Measurements from ENCODE around the gene HOXC10.

HOXC10 gene

DNA sequence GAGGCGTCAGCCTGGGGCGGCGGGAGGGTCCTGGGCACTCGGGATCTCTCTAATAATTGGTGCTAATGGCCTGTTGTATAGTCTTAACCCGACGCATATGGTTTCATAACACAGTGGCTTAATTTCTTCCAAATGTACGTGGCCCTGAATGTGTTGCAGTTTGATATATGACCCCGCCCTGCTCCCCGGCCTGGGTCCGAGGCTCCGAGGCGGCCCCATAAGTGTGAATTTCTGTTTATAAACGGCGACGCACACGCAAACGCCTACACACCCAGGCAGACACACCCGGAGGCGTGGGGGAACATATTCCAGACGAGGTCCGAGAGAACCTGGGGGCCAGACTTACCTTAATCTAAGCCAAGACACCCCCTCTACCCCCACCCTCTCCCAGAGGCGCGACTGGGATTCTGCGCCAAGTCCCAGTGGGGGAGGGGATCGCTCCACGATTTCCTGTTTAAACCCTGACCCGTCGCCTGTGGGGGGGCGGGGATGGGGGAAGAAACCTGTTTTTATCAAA is 33.6 kb downstream of the HOXC10 start:
- Histone ChIP-seq H3K23ac (ENCODE audit: low read length) (no peak overlapping the region), H4K12ac (ENCODE audit: low read depth, low read length) (peak overlapping the region; percentile 6), H3K4me3 (ENCODE audit: low read depth, low read length) (peak overlapping the region; percentile 59), H2AK5ac (ENCODE audit: low read length) (no peak overlapping the region), H3K4me2 (ENCODE audit: low read length) (peak overlapping the region; percentile 78), H4K91ac (ENCODE audit: low read depth, low read length) (no peak overlapping the region), H2BK120ac (ENCODE audit: insufficient read depth, low read length, poor library complexity) (no peak overlapping the region), H3K14ac (ENCODE audit: low read length) (no peak overlapping the region), H3K9ac (ENCODE audit: low read length) (no peak overlapping the region), H3K4me1 (ENCODE audit: control insufficient read depth in 1 of 2, insufficient read depth in 2 of 2, low read length in 2 of 2) (peaks cover 4 to 7% of the 10 kb centered on the region in 2 experiments), H3K18ac (ENCODE audit: low read length) (no peak overlapping the region), H3K27me3 (ENCODE audit: insufficient read depth, low read length) (peaks cover 92% of the 10 kb centered on the region), H3K79me1 (ENCODE audit: low read length) (no peaks in the 10 kb centered on the region), H2BK5ac (ENCODE audit: low read depth, low read length, poor library complexity) (no peak overlapping the region), H3K4ac (ENCODE audit: low read depth, low read length) (no peak overlapping the region), H4K8ac (ENCODE audit: low read depth, low read length) (peak overlapping the region; percentile 70), H3K27ac (ENCODE audit: low read depth, low read length) (no peak overlapping the region), H3K36me3 (ENCODE audit: control insufficient read depth in 1 of 2, insufficient read depth in 2 of 2, low read length in 2 of 2) (no peaks in the 10 kb centered on the region), H2BK12ac (ENCODE audit: low read length) (no peak overlapping the region), H2AFZ (ENCODE audit: insufficient read depth, low read length, poor library complexity) (peak overlapping the region; percentile 38), H3K9me3 (ENCODE audit: insufficient read depth, low read depth, low read length) (peaks cover 6% of the 10 kb centered on the region), H3K79me2 (ENCODE audit: control insufficient read depth, insufficient read depth, low read length, poor library complexity) (no peaks in the 10 kb centered on the region)
- no CpG with 5 or more reads among the region's 29 CpGs for WGBS (ENCODE audit: extremely low coverage, insufficient coverage, insufficient read length)
- DNase-seq = no peak

DNA sequence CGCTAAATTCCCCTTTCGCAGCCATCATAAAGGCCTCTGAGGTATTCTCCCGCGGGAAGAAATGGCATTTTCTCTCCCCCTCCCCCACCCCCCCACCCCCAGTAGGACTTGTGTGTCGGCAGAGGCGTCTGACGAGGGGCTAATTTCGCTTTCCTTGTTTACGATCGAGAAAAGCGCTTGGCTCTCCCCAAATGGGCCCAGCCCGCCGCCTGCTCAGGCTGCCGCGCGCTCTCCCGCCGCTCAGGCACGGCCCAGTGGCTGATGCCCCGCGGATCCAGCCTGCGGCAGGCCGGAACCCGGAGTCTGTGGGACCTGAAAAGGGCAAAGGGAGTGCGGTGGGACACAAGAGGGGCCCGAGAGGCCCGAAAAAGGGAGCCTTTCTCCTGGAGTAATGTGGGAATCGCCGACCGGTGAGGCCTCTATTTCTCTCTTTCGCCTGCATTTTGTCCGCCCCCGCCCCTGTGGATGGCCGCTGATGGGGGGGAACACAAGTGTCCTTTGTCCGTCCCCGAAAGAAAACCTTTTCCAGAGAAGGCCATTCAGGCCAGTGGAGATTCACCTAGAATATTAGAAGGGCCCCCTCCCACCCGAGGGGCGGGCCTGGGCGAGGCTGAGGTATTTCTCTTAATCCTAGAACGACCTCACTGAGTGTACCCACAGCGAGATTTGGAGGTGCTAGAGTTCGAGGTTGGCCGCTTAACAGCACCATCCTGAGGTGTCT is 34.3 kb downstream of the HOXC10 start:
- WGBS (ENCODE audit: extremely low coverage, insufficient coverage, insufficient read length) = no CpG with 5 or more reads among the region's 43 CpGs

DNA sequence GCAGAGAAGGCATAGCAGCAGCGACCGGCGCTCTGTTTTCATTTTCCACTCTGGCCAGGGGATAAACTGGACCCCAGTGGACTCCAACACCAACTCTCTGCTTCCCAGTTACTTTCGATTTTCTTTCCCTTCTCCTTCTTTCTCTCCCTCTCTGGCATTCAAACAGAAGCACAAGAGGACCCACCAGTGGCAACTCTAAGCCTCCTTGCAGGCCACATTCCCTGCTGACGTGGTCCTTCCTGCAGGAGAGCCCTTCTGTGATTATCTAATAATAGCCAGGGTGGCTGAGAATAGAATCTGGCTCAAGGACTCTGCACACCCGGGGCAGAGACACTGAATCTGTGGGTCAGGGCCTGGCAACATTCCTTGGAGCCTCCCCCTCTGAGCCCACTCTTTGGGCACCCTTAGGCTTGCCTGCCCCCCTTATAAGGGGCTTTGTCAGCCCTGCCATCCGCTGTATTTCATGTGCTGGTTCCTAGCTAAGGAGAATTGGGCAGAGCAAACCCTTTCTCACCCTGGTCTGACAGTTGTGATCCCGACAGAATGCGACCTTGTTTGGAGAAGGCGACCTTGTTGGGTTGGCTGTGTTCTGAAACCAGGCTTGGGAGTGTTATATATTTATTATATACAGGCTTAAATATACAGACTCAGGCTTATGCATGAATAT is 35.1 kb downstream of the HOXC10 start:
- Histone ChIP-seq H3K14ac (ENCODE audit: low read length) (no peak overlapping the region), H2AFZ (ENCODE audit: insufficient read depth, low read length, poor library complexity) (no peak overlapping the region), H2BK5ac (ENCODE audit: low read depth, low read length, poor library complexity) (no peak overlapping the region), H3K4me1 (ENCODE audit: control insufficient read depth in 1 of 2, insufficient read depth in 2 of 2, low read length in 2 of 2) (peaks cover 4 to 7% of the 10 kb centered on the region in 2 experiments), H3K9me3 (ENCODE audit: insufficient read depth, low read depth, low read length) (peaks cover 5% of the 10 kb centered on the region), H3K27me3 (ENCODE audit: insufficient read depth, low read length) (peaks cover 92% of the 10 kb centered on the region), H3K4me2 (ENCODE audit: low read length) (no peak overlapping the region), H3K4ac (ENCODE audit: low read depth, low read length) (no peak overlapping the region), H3K9ac (ENCODE audit: low read length) (no peak overlapping the region), H2BK120ac (ENCODE audit: insufficient read depth, low read length, poor library complexity) (no peak overlapping the region), H4K91ac (ENCODE audit: low read depth, low read length) (no peak overlapping the region), H3K18ac (ENCODE audit: low read length) (no peak overlapping the region), H3K79me1 (ENCODE audit: low read length) (no peaks in the 10 kb centered on the region), H4K8ac (ENCODE audit: low read depth, low read length) (no peak overlapping the region), H4K12ac (ENCODE audit: low read depth, low read length) (no peak overlapping the region), H3K36me3 (ENCODE audit: control insufficient read depth in 1 of 2, insufficient read depth in 2 of 2, low read length in 2 of 2) (no peaks in the 10 kb centered on the region), H3K23ac (ENCODE audit: low read length) (no peak overlapping the region), H3K27ac (ENCODE audit: low read depth, low read length) (no peak overlapping the region), H3K79me2 (ENCODE audit: control insufficient read depth, insufficient read depth, low read length, poor library complexity) (no peaks in the 10 kb centered on the region), H2AK5ac (ENCODE audit: low read length) (no peak overlapping the region), H3K4me3 (ENCODE audit: low read depth, low read length) (no peak overlapping the region), H2BK12ac (ENCODE audit: low read length) (no peak overlapping the region)
- no peak for DNase-seq
- no CpG with 5 or more reads among the region's 10 CpGs for WGBS (ENCODE audit: extremely low coverage, insufficient coverage, insufficient read length)

More for the DNA sequence above, 34.3 kb downstream of the HOXC10 start:
- no peak overlapping the region for H3K23ac ChIP-seq (ENCODE audit: low read length)
- H3K36me3 ChIP-seq (ENCODE audit: control insufficient read depth in 1 of 2, insufficient read depth in 2 of 2, low read length in 2 of 2) = no peaks in the 10 kb centered on the region
- H2BK5ac ChIP-seq (ENCODE audit: low read depth, low read length, poor library complexity) = no peak overlapping the region
- H4K91ac ChIP-seq (ENCODE audit: low read depth, low read length) = no peak overlapping the region
- no peak overlapping the region for H3K14ac ChIP-seq (ENCODE audit: low read length)
- no peak overlapping the region for H2AFZ ChIP-seq (ENCODE audit: insufficient read depth, low read length, poor library complexity)
- H3K27me3 ChIP-seq (ENCODE audit: insufficient read depth, low read length) = peaks cover 93% of the 10 kb centered on the region
- no peak overlapping the region for H2BK12ac ChIP-seq (ENCODE audit: low read length)
- H3K4me1 ChIP-seq (ENCODE audit: control insufficient read depth in 1 of 2, insufficient read depth in 2 of 2, low read length in 2 of 2) = peaks cover 4 to 7% of the 10 kb centered on the region in 2 experiments
- no peak overlapping the region for H3K4ac ChIP-seq (ENCODE audit: low read depth, low read length)
- H3K79me1 ChIP-seq (ENCODE audit: low read length) = no peaks in the 10 kb centered on the region
- DNase-seq = no peak
- no peak overlapping the region for H2BK120ac ChIP-seq (ENCODE audit: insufficient read depth, low read length, poor library complexity)
- no peak overlapping the region for H2AK5ac ChIP-seq (ENCODE audit: low read length)
- no peak overlapping the region for H3K18ac ChIP-seq (ENCODE audit: low read length)
- no peak overlapping the region for H3K9ac ChIP-seq (ENCODE audit: low read length)
- H3K4me2 ChIP-seq (ENCODE audit: low read length) = peak overlapping the region; percentile 33
- H3K9me3 ChIP-seq (ENCODE audit: insufficient read depth, low read depth, low read length) = peaks cover 5% of the 10 kb centered on the region
- no peaks in the 10 kb centered on the region for H3K79me2 ChIP-seq (ENCODE audit: control insufficient read depth, insufficient read depth, low read length, poor library complexity)
- H4K12ac ChIP-seq (ENCODE audit: low read depth, low read length) = no peak overlapping the region
- H3K27ac ChIP-seq (ENCODE audit: low read depth, low read length) = no peak overlapping the region
- H4K8ac ChIP-seq (ENCODE audit: low read depth, low read length) = no peak overlapping the region
- H3K4me3 ChIP-seq (ENCODE audit: low read depth, low read length) = no peak overlapping the region

DNA sequence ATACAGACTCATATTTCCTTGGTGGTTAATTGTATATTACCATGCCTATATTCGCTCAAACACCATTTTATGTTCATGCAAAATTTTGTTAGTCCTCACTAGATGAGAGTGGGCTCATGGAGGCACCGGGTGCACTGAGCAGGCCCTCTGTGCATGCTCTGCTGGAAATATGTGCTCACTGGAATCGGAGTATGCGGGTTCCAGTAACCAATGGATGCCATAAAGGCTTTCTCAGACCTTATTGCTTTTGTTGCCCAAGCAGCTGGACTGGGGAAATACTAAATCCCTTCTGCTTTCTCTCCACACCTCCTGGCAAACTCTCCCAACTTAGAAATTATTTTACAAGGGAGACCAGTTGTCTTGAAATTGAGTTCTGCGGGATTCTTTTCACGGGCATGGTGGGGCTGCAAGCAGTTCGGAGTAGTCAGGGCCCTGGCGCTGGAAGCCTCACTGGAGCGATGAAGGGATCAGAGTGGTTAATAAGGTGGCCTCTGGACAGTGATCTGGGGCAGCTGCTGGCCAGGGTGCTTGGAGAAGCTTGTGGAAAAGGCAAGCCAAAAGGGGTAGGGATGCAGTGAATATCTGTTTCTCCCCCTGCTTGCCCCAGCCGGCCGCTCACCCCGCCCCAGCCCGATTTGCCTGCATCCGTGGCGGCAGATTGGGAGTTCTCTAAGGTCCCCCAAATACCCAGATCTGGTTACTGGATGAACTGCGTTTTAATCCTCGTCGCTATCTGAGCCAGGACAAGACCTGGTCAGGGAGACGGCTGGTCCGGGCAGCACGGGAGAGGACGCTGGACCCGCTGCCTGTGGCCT is 35.9 kb downstream of the HOXC10 start:
- Histone ChIP-seq H4K12ac (ENCODE audit: low read depth, low read length) (no peak overlapping the region), H3K4me2 (ENCODE audit: low read length) (no peak overlapping the region), H3K9me3 (ENCODE audit: insufficient read depth, low read depth, low read length) (peaks cover 5% of the 10 kb centered on the region), H3K27me3 (ENCODE audit: insufficient read depth, low read length) (peaks cover 88% of the 10 kb centered on the region), H3K4me3 (ENCODE audit: low read depth, low read length) (no peak overlapping the region), H3K23ac (ENCODE audit: low read length) (no peak overlapping the region), H3K79me2 (ENCODE audit: control insufficient read depth, insufficient read depth, low read length, poor library complexity) (no peaks in the 10 kb centered on the region), H3K9ac (ENCODE audit: low read length) (no peak overlapping the region), H4K91ac (ENCODE audit: low read depth, low read length) (no peak overlapping the region), H3K4me1 (ENCODE audit: control insufficient read depth in 1 of 2, insufficient read depth in 2 of 2, low read length in 2 of 2) (peaks cover 4 to 7% of the 10 kb centered on the region in 2 experiments), H2BK12ac (ENCODE audit: low read length) (no peak overlapping the region), H3K36me3 (ENCODE audit: control insufficient read depth in 1 of 2, insufficient read depth in 2 of 2, low read length in 2 of 2) (no peaks in the 10 kb centered on the region), H2BK5ac (ENCODE audit: low read depth, low read length, poor library complexity) (no peak overlapping the region), H3K27ac (ENCODE audit: low read depth, low read length) (no peak overlapping the region), H3K18ac (ENCODE audit: low read length) (no peak overlapping the region), H3K4ac (ENCODE audit: low read depth, low read length) (no peak overlapping the region), H3K79me1 (ENCODE audit: low read length) (no peaks in the 10 kb centered on the region), H2AK5ac (ENCODE audit: low read length) (no peak overlapping the region), H4K8ac (ENCODE audit: low read depth, low read length) (no peak overlapping the region), H3K14ac (ENCODE audit: low read length) (no peak overlapping the region), H2AFZ (ENCODE audit: insufficient read depth, low read length, poor library complexity) (no peak overlapping the region), H2BK120ac (ENCODE audit: insufficient read depth, low read length, poor library complexity) (no peak overlapping the region)
- DNase-seq = peak in 1 of 2 donors; percentile 44
- WGBS (ENCODE audit: extremely low coverage, insufficient coverage, insufficient read length) = no CpG with 5 or more reads among the region's 23 CpGs

Data from trophoblast cell (in vitro differentiated cells and primary cell).